Measurements from ENCODE around the gene KRTAP4-2. TPM values are rescaled to one million over a fixed set of nuclear protein-coding genes. Genes with fewer than 3 reads are reported as not detected.

Gene KRTAP4-2
- polyA plus RNA-seq, 1 of the 3 experiments (the other 2 are of a cell fraction) = not detected

DNA sequence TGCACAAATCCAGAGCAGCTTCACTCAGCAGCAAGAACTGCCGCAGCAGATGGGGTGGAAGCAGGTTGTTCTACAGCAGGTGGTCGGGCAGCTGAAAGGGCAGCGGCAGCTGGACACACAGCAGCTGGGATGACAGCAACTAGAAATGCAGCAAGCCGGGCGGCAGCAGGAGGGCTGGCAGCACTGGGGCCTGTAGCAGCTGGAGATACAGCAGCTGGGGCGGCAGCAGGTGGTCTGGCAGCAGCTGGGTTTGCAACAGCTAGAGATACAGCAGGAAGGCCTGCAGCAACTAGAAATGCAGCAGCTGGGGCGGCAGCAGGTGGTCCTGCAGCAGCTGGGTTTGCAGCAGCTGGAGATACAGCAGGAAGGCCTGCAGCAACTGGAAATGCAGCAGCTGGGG is 10.5 kb downstream of the KRTAP4-2 start:
- 41% methylated on average over 4 of the region's 7 CpGs for WGBS (ENCODE audit: low lambda C conversion rate)
- H3K4me1 ChIP-seq (ENCODE audit: control insufficient read depth in 1 of 2, insufficient read depth in 2 of 2, low read depth in 1 of 2, low read length in 1 of 2) = no peaks in the 10 kb centered on the region
- no peaks in the 10 kb centered on the region for H3F3A ChIP-seq (replicated peaks; ENCODE audit: insufficient read depth)
- POLR2A ChIA-PET = no interaction called here
- no peak for DNase-seq
- no peaks in the 10 kb centered on the region for H3K36me3 ChIP-seq (replicated peaks in 1 of 2; ENCODE audit: control insufficient read depth in 1 of 2, insufficient read depth in 2 of 2, low read length in 1 of 2)
- H3K79me2 ChIP-seq (ENCODE audit: insufficient read depth) = no peaks in the 10 kb centered on the region
- CTCF ChIA-PET = interaction anchor here (1.1 kb wide), 1 partner anchor 381 kb away, joined by 4 read pairs; no protein-coding TSS in a partner anchor
- no peaks in the 10 kb centered on the region for H3K9me3 ChIP-seq
- H4K20me1 ChIP-seq (ENCODE audit: insufficient read depth) = no peaks in the 10 kb centered on the region
- TF ChIP-seq NFIC (IDR thresholded peaks at IDR 0.05; ENCODE audit: borderline replicate concordance) = no peak
- TF ChIP-seq JUND (IDR thresholded peaks at IDR 0.05) = no peak
- TF ChIP-seq, protein P1, sequence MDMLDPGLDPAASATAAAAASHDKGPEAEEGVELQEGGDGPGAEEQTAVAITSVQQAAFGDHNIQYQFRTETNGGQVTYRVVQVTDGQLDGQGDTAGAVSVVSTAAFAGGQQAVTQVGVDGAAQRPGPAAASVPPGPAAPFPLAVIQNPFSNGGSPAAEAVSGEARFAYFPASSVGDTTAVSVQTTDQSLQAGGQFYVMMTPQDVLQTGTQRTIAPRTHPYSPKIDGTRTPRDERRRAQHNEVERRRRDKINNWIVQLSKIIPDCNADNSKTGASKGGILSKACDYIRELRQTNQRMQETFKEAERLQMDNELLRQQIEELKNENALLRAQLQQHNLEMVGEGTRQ (IDR thresholded peaks at IDR 0.05; ENCODE audit: borderline replicate concordance, low read depth, low read length) = no peak
- TF ChIP-seq MEF2A (IDR thresholded peaks at IDR 0.05; ENCODE audit: borderline replicate concordance, low read depth) = no peak
- TF ChIP-seq RCOR1 (IDR thresholded peaks at IDR 0.05; ENCODE audit: low read length) = no peak
- TF ChIP-seq, protein P2, sequence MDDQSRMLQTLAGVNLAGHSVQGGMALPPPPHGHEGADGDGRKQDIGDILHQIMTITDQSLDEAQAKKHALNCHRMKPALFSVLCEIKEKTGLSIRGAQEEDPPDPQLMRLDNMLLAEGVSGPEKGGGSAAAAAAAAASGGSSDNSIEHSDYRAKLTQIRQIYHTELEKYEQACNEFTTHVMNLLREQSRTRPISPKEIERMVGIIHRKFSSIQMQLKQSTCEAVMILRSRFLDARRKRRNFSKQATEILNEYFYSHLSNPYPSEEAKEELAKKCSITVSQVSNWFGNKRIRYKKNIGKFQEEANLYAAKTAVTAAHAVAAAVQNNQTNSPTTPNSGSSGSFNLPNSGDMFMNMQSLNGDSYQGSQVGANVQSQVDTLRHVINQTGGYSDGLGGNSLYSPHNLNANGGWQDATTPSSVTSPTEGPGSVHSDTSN (IDR thresholded peaks at IDR 0.05) = no peak
- H3K9me2 ChIP-seq = no peaks in the 10 kb centered on the region
- H2AFZ ChIP-seq (ENCODE audit: low read depth) = no peak overlapping the region
- peaks cover 30% of the 10 kb centered on the region for H3K27me3 ChIP-seq (ENCODE audit: insufficient read depth)
- H3K27ac ChIP-seq (ENCODE audit: low read depth in 2 of 2, low read length in 1 of 2) = no peak overlapping the region
- no peak overlapping the region for H3K4me2 ChIP-seq
- H3K9ac ChIP-seq = no peak overlapping the region
- H3K4me3 ChIP-seq (ENCODE audit: low read depth in 2 of 2, low read length in 1 of 2) = no peak overlapping the region

DNA sequence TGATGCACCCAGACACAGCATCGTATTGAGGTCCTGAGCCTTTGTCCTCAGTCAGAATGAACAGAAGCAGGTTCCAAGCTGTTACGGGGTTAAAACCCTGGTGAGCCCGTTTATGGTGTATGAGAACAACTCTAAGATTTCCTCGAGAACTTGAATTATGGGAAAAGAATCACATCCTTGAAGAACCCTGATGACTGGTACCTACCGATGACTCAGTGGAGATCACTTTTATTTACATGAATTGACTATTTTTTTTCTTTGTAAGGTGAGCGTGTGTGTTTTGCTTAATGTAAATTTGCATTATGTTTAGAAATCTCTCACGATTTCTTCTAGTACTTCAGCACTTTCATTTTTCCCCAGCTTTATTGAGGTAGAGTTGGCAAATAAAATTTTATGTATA is 14.2 kb downstream of the KRTAP4-2 start:
- Histone ChIP-seq H3K4me1 (ENCODE audit: control insufficient read depth in 1 of 2, insufficient read depth in 2 of 2, low read depth in 1 of 2, low read length in 1 of 2) (no peaks in the 10 kb centered on the region), H3K27ac (ENCODE audit: low read depth in 2 of 2, low read length in 1 of 2) (no peak overlapping the region), H3K9ac (no peak overlapping the region), H3K36me3 (replicated peaks in 1 of 2; ENCODE audit: control insufficient read depth in 1 of 2, insufficient read depth in 2 of 2, low read length in 1 of 2) (no peaks in the 10 kb centered on the region), H2AFZ (ENCODE audit: low read depth) (no peak overlapping the region), H4K20me1 (ENCODE audit: insufficient read depth) (no peaks in the 10 kb centered on the region), H3K4me2 (no peak overlapping the region), H3F3A (replicated peaks; ENCODE audit: insufficient read depth) (no peaks in the 10 kb centered on the region), H3K4me3 (ENCODE audit: low read depth in 2 of 2, low read length in 1 of 2) (no peak overlapping the region), H3K27me3 (ENCODE audit: insufficient read depth) (peaks cover 20% of the 10 kb centered on the region), H3K79me2 (ENCODE audit: insufficient read depth) (no peaks in the 10 kb centered on the region), H3K9me2 (no peaks in the 10 kb centered on the region), H3K9me3 (no peaks in the 10 kb centered on the region)
- CTCF ChIA-PET = no interaction called here
- POLR2A ChIA-PET = no interaction called here
- WGBS (ENCODE audit: low lambda C conversion rate) = 18% methylated on average over 7 of the region's 7 CpGs
- no peak for DNase-seq
- TF ChIP-seq EP300 (IDR thresholded peaks at IDR 0.05; ENCODE audit: borderline replicate concordance in 1 of 2, low read depth in 1 of 2, low read length in 1 of 2) = no peak
- no peak for TF ChIP-seq JUND (IDR thresholded peaks at IDR 0.05)
- TF ChIP-seq, protein P3, sequence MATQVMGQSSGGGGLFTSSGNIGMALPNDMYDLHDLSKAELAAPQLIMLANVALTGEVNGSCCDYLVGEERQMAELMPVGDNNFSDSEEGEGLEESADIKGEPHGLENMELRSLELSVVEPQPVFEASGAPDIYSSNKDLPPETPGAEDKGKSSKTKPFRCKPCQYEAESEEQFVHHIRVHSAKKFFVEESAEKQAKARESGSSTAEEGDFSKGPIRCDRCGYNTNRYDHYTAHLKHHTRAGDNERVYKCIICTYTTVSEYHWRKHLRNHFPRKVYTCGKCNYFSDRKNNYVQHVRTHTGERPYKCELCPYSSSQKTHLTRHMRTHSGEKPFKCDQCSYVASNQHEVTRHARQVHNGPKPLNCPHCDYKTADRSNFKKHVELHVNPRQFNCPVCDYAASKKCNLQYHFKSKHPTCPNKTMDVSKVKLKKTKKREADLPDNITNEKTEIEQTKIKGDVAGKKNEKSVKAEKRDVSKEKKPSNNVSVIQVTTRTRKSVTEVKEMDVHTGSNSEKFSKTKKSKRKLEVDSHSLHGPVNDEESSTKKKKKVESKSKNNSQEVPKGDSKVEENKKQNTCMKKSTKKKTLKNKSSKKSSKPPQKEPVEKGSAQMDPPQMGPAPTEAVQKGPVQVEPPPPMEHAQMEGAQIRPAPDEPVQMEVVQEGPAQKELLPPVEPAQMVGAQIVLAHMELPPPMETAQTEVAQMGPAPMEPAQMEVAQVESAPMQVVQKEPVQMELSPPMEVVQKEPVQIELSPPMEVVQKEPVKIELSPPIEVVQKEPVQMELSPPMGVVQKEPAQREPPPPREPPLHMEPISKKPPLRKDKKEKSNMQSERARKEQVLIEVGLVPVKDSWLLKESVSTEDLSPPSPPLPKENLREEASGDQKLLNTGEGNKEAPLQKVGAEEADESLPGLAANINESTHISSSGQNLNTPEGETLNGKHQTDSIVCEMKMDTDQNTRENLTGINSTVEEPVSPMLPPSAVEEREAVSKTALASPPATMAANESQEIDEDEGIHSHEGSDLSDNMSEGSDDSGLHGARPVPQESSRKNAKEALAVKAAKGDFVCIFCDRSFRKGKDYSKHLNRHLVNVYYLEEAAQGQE (IDR thresholded peaks at IDR 0.05; ENCODE audit: low read depth, low read length) = no peak
- no peak for TF ChIP-seq TAF1 (IDR thresholded peaks at IDR 0.05; ENCODE audit: borderline replicate concordance, low read depth, low read length)
- TF ChIP-seq, protein P4, sequence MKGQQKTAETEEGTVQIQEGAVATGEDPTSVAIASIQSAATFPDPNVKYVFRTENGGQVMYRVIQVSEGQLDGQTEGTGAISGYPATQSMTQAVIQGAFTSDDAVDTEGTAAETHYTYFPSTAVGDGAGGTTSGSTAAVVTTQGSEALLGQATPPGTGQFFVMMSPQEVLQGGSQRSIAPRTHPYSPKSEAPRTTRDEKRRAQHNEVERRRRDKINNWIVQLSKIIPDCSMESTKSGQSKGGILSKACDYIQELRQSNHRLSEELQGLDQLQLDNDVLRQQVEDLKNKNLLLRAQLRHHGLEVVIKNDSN (IDR thresholded peaks at IDR 0.05; ENCODE audit: borderline replicate concordance, low read depth) = no peak
- TF ChIP-seq POLR2AphosphoS5 (IDR thresholded peaks at IDR 0.05; ENCODE audit: low read depth, low read length) = no peak
- TF ChIP-seq FOSL2 (IDR thresholded peaks at IDR 0.05; ENCODE audit: borderline replicate concordance, low read depth) = no peak
- no peak for TF ChIP-seq TCF12 (IDR thresholded peaks at IDR 0.05)
- TF ChIP-seq CHD2 (IDR thresholded peaks at IDR 0.05; ENCODE audit: low read length, partially characterized antibody) = no peak
- TF ChIP-seq, protein P2 (IDR thresholded peaks at IDR 0.05) = no peak
- TF ChIP-seq, protein P5, sequence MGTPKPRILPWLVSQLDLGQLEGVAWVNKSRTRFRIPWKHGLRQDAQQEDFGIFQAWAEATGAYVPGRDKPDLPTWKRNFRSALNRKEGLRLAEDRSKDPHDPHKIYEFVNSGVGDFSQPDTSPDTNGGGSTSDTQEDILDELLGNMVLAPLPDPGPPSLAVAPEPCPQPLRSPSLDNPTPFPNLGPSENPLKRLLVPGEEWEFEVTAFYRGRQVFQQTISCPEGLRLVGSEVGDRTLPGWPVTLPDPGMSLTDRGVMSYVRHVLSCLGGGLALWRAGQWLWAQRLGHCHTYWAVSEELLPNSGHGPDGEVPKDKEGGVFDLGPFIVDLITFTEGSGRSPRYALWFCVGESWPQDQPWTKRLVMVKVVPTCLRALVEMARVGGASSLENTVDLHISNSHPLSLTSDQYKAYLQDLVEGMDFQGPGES (IDR thresholded peaks at IDR 0.05; ENCODE audit: low read depth, low read length) = no peak
- TF ChIP-seq MEF2A (IDR thresholded peaks at IDR 0.05; ENCODE audit: borderline replicate concordance, low read depth) = no peak
- no peak for TF ChIP-seq YY1 (IDR thresholded peaks at IDR 0.05; ENCODE audit: low read depth)
- no peak for TF ChIP-seq MXI1 (IDR thresholded peaks at IDR 0.05; ENCODE audit: low read depth, low read length)
- TF ChIP-seq, protein P1 (IDR thresholded peaks at IDR 0.05; ENCODE audit: borderline replicate concordance, low read depth, low read length) = no peak

Data from SK-N-SH (cell line).